Panc1 (cell line): Measurements from ENCODE around the gene TMEM271. TPM values are rescaled to one million over a fixed set of nuclear protein-coding genes. Genes with fewer than 3 reads are reported as not detected.

Source experiments
- ATAC-seq: fragments of 200-7000 bp; cut with Tn5 transposase; 2 replicates; pipeline ENCODE4 v1.9.1; 2020; ENCODE audit warnings: mild to moderate bottlenecking, moderate library complexity
- BruUV-seq: library from RNA; stranded (reverse); fragments of 400-500 nt; replicated peaks from 2 replicates; lab custom pipeline; 2021; lab: Mats Ljungman, UMichigan
- CTCF ChIA-PET: fragments of 300-600 bp; sonication (Branson Sonifier 250); formaldehyde crosslinking; loops from one replicate; lab custom pipeline; 2022; ENCODE audit warnings: antibody characterized with exemption; lab: Charles Lee
- POLR2A ChIA-PET: fragments of 300-600 bp; sonication (Branson Sonifier 250); formaldehyde crosslinking; loops from one replicate; lab custom pipeline; 2022; ENCODE audit warnings: antibody characterized with exemption; lab: Charles Lee
- DNase-seq: peaks from one replicate; pipeline ENCODE4 v3.0.0-alpha.2; 2010; ENCODE audit warnings: low read depth, low spot score
- H3K27ac ChIP-seq: 2 replicates; pipeline ENCODE4 v1.5.1; 2011; ENCODE audit warnings: mild to moderate bottlenecking, low read length, inconsistent platforms
- H3K27me3 ChIP-seq: fragments of 200-500 bp; sonication (Bioruptor generic); 2 replicates; pipeline ENCODE4 v1.6.0; 2014; ENCODE audit warnings: low read length, inconsistent platforms; ENCODE audit not compliant: control insufficient read depth, insufficient read depth
- H3K36me3 ChIP-seq: fragments of 200-500 bp; sonication (Bioruptor generic); 2 replicates; pipeline ENCODE4 v1.5.1; 2014; ENCODE audit warnings: inconsistent platforms, mild to moderate bottlenecking, low read length, moderate library complexity; ENCODE audit not compliant: control insufficient read depth, insufficient read depth
- H3K4me1 ChIP-seq: 2 replicates; pipeline ENCODE4 v1.5.1; 2011; ENCODE audit warnings: inconsistent platforms, mild to moderate bottlenecking, low read length, moderate library complexity; ENCODE audit not compliant: control insufficient read depth, insufficient read depth
- H3K4me3 ChIP-seq, 2 experiments: 2 replicates each; pipeline ENCODE4 v1.5.1; 2011 to 2012; ENCODE audit warnings: low read depth in 2 of 2, low read length in 2 of 2, mild to moderate bottlenecking in 2 of 2, inconsistent platforms in 1 of 2, moderate library complexity in 1 of 2
- H3K9me3 ChIP-seq: fragments of 200-500 bp; sonication (Bioruptor generic); 2 replicates; pipeline ENCODE4 v1.5.1; 2014; ENCODE audit warnings: low read depth, mild to moderate bottlenecking, inconsistent platforms, low read length, moderate library complexity; ENCODE audit not compliant: control insufficient read depth, insufficient read depth
- POLR2AphosphoS5 ChIP-seq: IDR thresholded peaks from 2 replicates; pipeline ENCODE4 v1.6.1; 2012; ENCODE audit warnings: mild to moderate bottlenecking, low read depth, low read length, moderate library complexity
- SIN3A ChIP-seq: IDR thresholded peaks from 2 replicates; pipeline ENCODE4 v1.6.1; 2012; ENCODE audit warnings: low read depth, mild to moderate bottlenecking, low read length, moderate library complexity, borderline replicate concordance; ENCODE audit not compliant: insufficient read depth
- TCF7L2 ChIP-seq: IDR thresholded peaks from 2 replicates; pipeline ENCODE4 v1.6.1; 2011; ENCODE audit warnings: mild to moderate bottlenecking, low read depth, low read length, inconsistent platforms
- in situ Hi-C: cut with HindIII; loops from 2 replicates; pipeline ENCODE4 v1.10.0; 2016; ENCODE audit warnings: low sequenced_read_pairs, low pct_unique_long_range_greater_than_20kb
- intact Hi-C: fragments of 100-400 bp; cut with micrococcal nuclease; formaldehyde crosslinking; loops from one replicate; pipeline ENCODE4 v1.10.0; 2022; ENCODE audit not compliant: unreplicated experiment
- total RNA-seq: library from RNA; stranded (reverse); gene quantifications from one replicate; pipeline ENCODE4 v1.2.1, GENCODE V29; 2021; ENCODE audit not compliant: unreplicated experiment
- TF ChIP-seq, protein P1 (sequence below), 2 experiments: IDR thresholded peaks; 2 replicates each; pipeline ENCODE4 v1.6.1; 2011 to 2012; ENCODE audit warnings: low read depth in 2 of 2, control low read depth in 1 of 2, low read length in 1 of 2, mild to moderate bottlenecking in 1 of 2, moderate library complexity in 1 of 2; ENCODE audit not compliant: insufficient read depth in 1 of 2
- TF ChIP-seq, protein P2 (sequence below): fragments of 450-650 bp; IDR thresholded peaks from 2 replicates; pipeline ENCODE4 v1.5.1; 2017; ENCODE audit warnings: mild to moderate bottlenecking

Gene TMEM271
- total RNA-seq, 1 experiment from 2014 or later: not detected

DNA sequence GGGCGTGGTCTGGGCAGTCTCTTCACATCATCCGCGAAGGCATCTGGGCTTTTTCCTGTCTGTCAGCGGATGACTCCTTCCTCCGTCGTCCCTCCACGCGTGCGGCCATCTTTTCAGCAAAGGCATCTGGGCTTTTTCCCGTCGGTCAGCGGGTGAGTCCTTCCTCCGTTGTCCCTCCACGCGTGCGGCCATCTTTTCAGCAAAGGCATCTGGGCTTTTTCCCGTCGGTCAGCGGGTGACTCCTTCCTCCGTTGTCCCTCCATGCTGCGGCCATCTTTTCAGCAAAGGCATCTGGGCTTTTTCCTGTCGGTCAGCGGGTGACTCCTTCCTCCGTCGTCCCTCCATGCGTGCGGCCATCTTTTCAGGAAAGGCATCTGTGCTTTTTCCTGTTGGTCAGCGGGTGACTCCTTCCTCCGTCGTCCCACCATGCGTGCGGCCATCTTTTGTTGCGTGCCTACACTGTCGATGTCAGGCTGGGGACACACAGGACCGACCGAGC, 12.3 kb upstream of the TMEM271 start:
- H3K27ac ChIP-seq: no peak overlapping the region
- DNase-seq (no peak), ATAC-seq (no peak)
- in situ Hi-C loops (no loop called here), intact Hi-C loops (no loop called here)
- no peak overlapping the region for H3K4me3 ChIP-seq
- ChIA-PET CTCF (no interaction called here), POLR2A (no interaction called here)
- H3K27me3 ChIP-seq: no peaks in the 10 kb centered on the region
- H3K9me3 ChIP-seq: no peaks in the 10 kb centered on the region
- TF ChIP-seq, protein P1, sequence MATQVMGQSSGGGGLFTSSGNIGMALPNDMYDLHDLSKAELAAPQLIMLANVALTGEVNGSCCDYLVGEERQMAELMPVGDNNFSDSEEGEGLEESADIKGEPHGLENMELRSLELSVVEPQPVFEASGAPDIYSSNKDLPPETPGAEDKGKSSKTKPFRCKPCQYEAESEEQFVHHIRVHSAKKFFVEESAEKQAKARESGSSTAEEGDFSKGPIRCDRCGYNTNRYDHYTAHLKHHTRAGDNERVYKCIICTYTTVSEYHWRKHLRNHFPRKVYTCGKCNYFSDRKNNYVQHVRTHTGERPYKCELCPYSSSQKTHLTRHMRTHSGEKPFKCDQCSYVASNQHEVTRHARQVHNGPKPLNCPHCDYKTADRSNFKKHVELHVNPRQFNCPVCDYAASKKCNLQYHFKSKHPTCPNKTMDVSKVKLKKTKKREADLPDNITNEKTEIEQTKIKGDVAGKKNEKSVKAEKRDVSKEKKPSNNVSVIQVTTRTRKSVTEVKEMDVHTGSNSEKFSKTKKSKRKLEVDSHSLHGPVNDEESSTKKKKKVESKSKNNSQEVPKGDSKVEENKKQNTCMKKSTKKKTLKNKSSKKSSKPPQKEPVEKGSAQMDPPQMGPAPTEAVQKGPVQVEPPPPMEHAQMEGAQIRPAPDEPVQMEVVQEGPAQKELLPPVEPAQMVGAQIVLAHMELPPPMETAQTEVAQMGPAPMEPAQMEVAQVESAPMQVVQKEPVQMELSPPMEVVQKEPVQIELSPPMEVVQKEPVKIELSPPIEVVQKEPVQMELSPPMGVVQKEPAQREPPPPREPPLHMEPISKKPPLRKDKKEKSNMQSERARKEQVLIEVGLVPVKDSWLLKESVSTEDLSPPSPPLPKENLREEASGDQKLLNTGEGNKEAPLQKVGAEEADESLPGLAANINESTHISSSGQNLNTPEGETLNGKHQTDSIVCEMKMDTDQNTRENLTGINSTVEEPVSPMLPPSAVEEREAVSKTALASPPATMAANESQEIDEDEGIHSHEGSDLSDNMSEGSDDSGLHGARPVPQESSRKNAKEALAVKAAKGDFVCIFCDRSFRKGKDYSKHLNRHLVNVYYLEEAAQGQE (IDR thresholded peaks at IDR 0.05; ENCODE audit: insufficient read depth in 1 of 2, low read depth in 2 of 2, low read length in 1 of 2): no peak
- TF ChIP-seq POLR2AphosphoS5 (no peak), TCF7L2 (no peak), SIN3A (no peak)
- TF ChIP-seq, protein P2, sequence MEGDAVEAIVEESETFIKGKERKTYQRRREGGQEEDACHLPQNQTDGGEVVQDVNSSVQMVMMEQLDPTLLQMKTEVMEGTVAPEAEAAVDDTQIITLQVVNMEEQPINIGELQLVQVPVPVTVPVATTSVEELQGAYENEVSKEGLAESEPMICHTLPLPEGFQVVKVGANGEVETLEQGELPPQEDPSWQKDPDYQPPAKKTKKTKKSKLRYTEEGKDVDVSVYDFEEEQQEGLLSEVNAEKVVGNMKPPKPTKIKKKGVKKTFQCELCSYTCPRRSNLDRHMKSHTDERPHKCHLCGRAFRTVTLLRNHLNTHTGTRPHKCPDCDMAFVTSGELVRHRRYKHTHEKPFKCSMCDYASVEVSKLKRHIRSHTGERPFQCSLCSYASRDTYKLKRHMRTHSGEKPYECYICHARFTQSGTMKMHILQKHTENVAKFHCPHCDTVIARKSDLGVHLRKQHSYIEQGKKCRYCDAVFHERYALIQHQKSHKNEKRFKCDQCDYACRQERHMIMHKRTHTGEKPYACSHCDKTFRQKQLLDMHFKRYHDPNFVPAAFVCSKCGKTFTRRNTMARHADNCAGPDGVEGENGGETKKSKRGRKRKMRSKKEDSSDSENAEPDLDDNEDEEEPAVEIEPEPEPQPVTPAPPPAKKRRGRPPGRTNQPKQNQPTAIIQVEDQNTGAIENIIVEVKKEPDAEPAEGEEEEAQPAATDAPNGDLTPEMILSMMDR: no peak
- no peaks in the 10 kb centered on the region for H3K36me3 ChIP-seq
- no TSS peak for BruUV-seq
- H3K4me1 ChIP-seq: no peaks in the 10 kb centered on the region

DNA sequence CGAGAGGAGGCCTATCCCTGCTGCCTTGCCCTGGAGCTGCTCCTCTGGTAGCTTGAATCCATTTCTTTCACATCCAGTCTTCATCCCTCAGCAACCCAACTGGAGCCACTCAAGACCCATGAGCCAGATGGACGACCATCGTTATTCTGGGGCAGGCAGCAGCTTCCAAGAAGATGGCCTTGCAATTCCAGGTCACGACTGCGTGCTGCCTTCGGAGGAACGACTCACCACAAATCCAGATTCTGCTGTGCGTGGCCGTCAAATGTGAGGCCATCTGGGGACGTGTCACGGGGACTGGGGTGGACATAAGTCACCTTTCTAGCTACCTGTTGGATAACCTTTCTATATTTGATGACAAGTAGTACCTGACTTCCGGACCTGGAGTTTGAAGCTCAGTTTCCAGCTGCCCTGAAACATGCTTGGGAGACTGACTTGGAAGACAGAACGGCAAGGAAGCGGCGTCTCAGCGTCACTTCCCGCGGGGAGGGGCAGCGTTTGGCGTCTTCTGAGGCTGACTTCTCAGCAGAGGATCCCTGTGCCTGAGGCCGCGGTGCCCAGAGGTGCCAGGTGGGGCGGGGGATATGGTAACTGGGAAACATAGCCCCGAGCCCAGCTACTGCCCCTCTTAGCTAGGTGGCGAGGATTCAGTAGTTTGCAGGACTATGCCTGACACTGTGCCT, 11.7 kb upstream of the TMEM271 start:
- Histone ChIP-seq H3K9me3 (no peaks in the 10 kb centered on the region), H3K27me3 (no peaks in the 10 kb centered on the region), H3K27ac (no peak overlapping the region), H3K4me3 (no peak overlapping the region), H3K4me1 (no peaks in the 10 kb centered on the region), H3K36me3 (no peaks in the 10 kb centered on the region)
- TF ChIP-seq POLR2AphosphoS5 (no peak), TCF7L2 (no peak)
- BruUV-seq: no TSS peak
- ChIA-PET CTCF (no interaction called here), POLR2A (no interaction called here)
- in situ Hi-C loops (no loop called here), intact Hi-C loops (no loop called here)
- ATAC-seq (no peak), DNase-seq (no peak)

DNA sequence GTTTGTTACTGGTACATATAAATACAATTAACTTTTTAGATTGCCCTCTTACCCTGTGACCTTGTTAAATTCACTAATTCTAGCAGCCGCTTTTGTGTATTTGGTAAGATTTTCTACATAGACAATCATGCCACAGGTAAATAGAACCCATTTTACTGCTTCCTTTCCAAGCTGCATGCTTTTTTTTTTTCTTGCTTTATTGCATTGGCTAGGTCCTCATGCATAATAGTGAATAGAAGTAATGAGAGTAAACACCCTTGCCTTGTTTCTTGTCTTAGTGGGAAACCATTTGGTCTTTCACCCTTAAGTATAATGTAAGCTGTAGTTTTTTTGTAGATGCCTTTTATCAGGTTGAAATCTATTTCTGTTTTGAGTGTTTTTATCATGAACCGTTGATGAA, 7.7 kb upstream of the TMEM271 start:
- ATAC-seq: no peak
- POLR2A ChIA-PET: no interaction called here
- no peak for DNase-seq
- no peaks in the 10 kb centered on the region for H3K36me3 ChIP-seq
- CTCF ChIA-PET: no interaction called here
- no TSS peak for BruUV-seq
- intact Hi-C loops (no loop called here), in situ Hi-C loops (no loop called here)
- no peak overlapping the region for H3K4me3 ChIP-seq
- H3K27me3 ChIP-seq: no peaks in the 10 kb centered on the region
- no peaks in the 10 kb centered on the region for H3K9me3 ChIP-seq
- TF ChIP-seq SIN3A (no peak), TCF7L2 (no peak), POLR2AphosphoS5 (no peak)
- TF ChIP-seq, protein P2: no peak
- TF ChIP-seq, protein P1 (IDR thresholded peaks at IDR 0.05; ENCODE audit: insufficient read depth in 1 of 2, low read depth in 2 of 2, low read length in 1 of 2): no peak
- no peak overlapping the region for H3K27ac ChIP-seq
- 0 out of 2 replicates have a peak, but pooled peaks cover 4% of the 10 kb centered on the region for H3K4me1 ChIP-seq
